Caco-2 (cell line): ENCODE results near the gene TIGD2. TPM values are rescaled to one million over a fixed set of nuclear protein-coding genes. Genes with fewer than 3 reads are reported as not detected.

Experiments used
- BruUV-seq: library from RNA; stranded (reverse); fragments of 400-500 nt; replicated peaks from 2 replicates; lab custom pipeline; 2021; lab: Mats Ljungman, UMichigan
- CTCF ChIA-PET: fragments of 300-600 bp; sonication (Branson Sonifier 250); formaldehyde crosslinking; loops from one replicate; lab custom pipeline; 2022; ENCODE audit warnings: antibody characterized with exemption; lab: Charles Lee
- POLR2A ChIA-PET: fragments of 300-600 bp; sonication (Branson Sonifier 250); formaldehyde crosslinking; loops from one replicate; lab custom pipeline; 2022; ENCODE audit warnings: antibody characterized with exemption; lab: Charles Lee
- DNase-seq, 2 experiments: peaks; one replicate each; pipeline versions ENCODE4 v3.0.0 to v3.0.0-alpha.2; 2020 to 2022
- H3K27me3 ChIP-seq: replicated peaks from 2 replicates; pipeline ENCODE4 v1.6.0; 2011; ENCODE audit warnings: low read length; ENCODE audit not compliant: control insufficient read depth, insufficient read depth
- H3K36me3 ChIP-seq: 2 replicates; pipeline ENCODE4 v1.5.1; 2011; ENCODE audit warnings: low read length; ENCODE audit not compliant: control insufficient read depth, insufficient read depth
- H3K4me1 ChIP-seq: fragments of 250-450 bp; sonication (Bioruptor Pico); 2 replicates; pipeline ENCODE4 v1.5.1; 2020; ENCODE audit warnings: mild to moderate bottlenecking
- H3K4me3 ChIP-seq: 2 replicates; pipeline ENCODE4 v1.5.1; 2011; ENCODE audit warnings: low read depth, mild to moderate bottlenecking, control low read depth, low read length
- H3K9me3 ChIP-seq: fragments of 250-450 bp; sonication (Bioruptor Pico); 2 replicates; pipeline ENCODE4 v1.5.1; 2020; ENCODE audit warnings: mild to moderate bottlenecking, moderate library complexity
- H3K27ac Mint-ChIP-seq: one replicate; pipeline ENCODE4 v1.8.0; 2022; ENCODE audit warnings: mixed read lengths; ENCODE audit not compliant: unreplicated experiment
- H3K27me3 Mint-ChIP-seq: one replicate; pipeline ENCODE4 v1.8.0; 2022; ENCODE audit warnings: mixed read lengths; ENCODE audit not compliant: insufficient read depth, unreplicated experiment
- H3K36me3 Mint-ChIP-seq: one replicate; pipeline ENCODE4 v1.8.0; 2022; ENCODE audit warnings: mild to moderate bottlenecking, mixed read lengths; ENCODE audit not compliant: insufficient read depth, unreplicated experiment
- H3K4me1 Mint-ChIP-seq: one replicate; pipeline ENCODE4 v1.8.0; 2022; ENCODE audit warnings: low read depth, mixed read lengths; ENCODE audit not compliant: unreplicated experiment
- H3K4me3 Mint-ChIP-seq: one replicate; pipeline ENCODE4 v1.8.0; 2022; ENCODE audit warnings: mild to moderate bottlenecking, moderate library complexity, mixed read lengths; ENCODE audit not compliant: unreplicated experiment
- H3K9me3 Mint-ChIP-seq: one replicate; pipeline ENCODE4 v1.8.0; 2022; ENCODE audit warnings: mixed read lengths; ENCODE audit not compliant: unreplicated experiment
- intact Hi-C: fragments of 100-400 bp; cut with micrococcal nuclease; formaldehyde crosslinking; loops from one replicate; pipeline ENCODE4 v1.10.0; 2022; ENCODE audit not compliant: unreplicated experiment
- total RNA-seq: library from RNA; stranded (reverse); gene quantifications from 2 replicates; pipeline ENCODE4 v1.2.3, GENCODE V29; 2022
- TF ChIP-seq, protein P1 (sequence below), 2 experiments: fragments of 200-600 bp in 1 of 2; IDR thresholded peaks; 1 replicate in 1 of 2; 2 replicates in 1 of 2; pipeline versions ENCODE4 v1.5.1 to v1.8.0; 2011 to 2022; ENCODE audit warnings: antibody characterized with exemption in 1 of 2, control low read depth in 1 of 2, inconsistent platforms in 1 of 2, low read depth in 1 of 2, low read length in 1 of 2, mild to moderate bottlenecking in 1 of 2, moderate library complexity in 1 of 2; ENCODE audit not compliant: insufficient read depth in 1 of 2, severe bottlenecking in 1 of 2, unreplicated experiment in 1 of 2

Gene TIGD2
- total RNA-seq, 1 experiment from 2014 or later, result 25.4 TPM

DNA sequence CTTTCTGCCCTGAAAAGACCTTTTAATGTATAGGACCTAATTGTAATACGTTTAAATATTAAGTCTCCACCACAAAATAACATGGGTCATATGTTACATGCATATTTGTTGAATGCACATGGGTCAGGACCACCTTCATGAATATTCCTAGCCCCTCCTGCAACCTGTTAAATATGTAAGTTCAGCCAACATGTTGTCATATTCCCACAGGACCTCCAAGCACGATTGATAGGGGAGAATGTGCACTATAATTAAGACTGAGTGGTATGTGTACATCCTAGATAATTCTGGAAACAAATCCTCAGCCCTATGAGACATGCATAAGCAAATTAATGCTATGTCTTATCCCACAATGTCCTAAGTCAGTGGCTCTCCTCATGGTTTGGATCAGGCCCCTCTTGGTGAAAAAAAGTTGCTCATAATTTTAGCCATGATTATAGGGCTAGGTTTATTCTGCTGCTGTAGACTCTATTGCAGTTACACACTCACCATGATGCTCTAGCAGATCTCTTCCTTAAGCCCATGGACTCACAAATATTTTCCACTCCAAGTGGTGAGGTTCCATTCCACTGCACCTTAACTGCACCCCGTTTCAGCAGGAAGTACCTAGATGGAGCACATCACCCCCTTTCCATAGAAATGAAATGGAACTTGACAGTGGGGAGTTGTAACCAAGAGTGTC is 10.2 kb downstream of the TIGD2 start:
- Histone ChIP-seq H3K36me3 (no peaks in the 10 kb centered on the region), H3K9me3 (no peaks in the 10 kb centered on the region), H3K4me3 (no peak overlapping the region), H3K27me3 (no peaks in the 10 kb centered on the region), H3K4me1 (peaks cover 67% of the 10 kb centered on the region)
- Mint-ChIP-seq H3K9me3 (no peaks in the 10 kb centered on the region), H3K36me3 (peaks cover 12% of the 10 kb centered on the region), H3K27ac (peak overlapping the region; percentile 98), H3K4me1 (peaks cover 55% of the 10 kb centered on the region), H3K27me3 (no peaks in the 10 kb centered on the region), H3K4me3 (peak overlapping the region; percentile 86)
- ChIA-PET CTCF (interaction anchor here (0.6 kb wide), 1 partner anchor 275 kb away, joined by 4 read pairs; no protein-coding TSS in a partner anchor), POLR2A (interaction anchor here (0.6 to 0.7 kb wide), 2 partner anchors 7 to 72 kb away, joined by 5 to 11 read pairs; no protein-coding TSS in a partner anchor)
- intact Hi-C loops, result loop anchor here (1.0 to 5.0 kb wide), 3 partner anchors 8 to 101 kb away; no protein-coding TSS in a partner anchor
- TF ChIP-seq, protein P1, sequence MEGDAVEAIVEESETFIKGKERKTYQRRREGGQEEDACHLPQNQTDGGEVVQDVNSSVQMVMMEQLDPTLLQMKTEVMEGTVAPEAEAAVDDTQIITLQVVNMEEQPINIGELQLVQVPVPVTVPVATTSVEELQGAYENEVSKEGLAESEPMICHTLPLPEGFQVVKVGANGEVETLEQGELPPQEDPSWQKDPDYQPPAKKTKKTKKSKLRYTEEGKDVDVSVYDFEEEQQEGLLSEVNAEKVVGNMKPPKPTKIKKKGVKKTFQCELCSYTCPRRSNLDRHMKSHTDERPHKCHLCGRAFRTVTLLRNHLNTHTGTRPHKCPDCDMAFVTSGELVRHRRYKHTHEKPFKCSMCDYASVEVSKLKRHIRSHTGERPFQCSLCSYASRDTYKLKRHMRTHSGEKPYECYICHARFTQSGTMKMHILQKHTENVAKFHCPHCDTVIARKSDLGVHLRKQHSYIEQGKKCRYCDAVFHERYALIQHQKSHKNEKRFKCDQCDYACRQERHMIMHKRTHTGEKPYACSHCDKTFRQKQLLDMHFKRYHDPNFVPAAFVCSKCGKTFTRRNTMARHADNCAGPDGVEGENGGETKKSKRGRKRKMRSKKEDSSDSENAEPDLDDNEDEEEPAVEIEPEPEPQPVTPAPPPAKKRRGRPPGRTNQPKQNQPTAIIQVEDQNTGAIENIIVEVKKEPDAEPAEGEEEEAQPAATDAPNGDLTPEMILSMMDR (IDR thresholded peaks at IDR 0.05; ENCODE audit: insufficient read depth in 1 of 2, low read depth in 1 of 2, low read length in 1 of 2, severe bottlenecking in 1 of 2, unreplicated experiment in 1 of 2), result no peak
- no peak for DNase-seq
- BruUV-seq, result TSS peak; percentile 84

DNA sequence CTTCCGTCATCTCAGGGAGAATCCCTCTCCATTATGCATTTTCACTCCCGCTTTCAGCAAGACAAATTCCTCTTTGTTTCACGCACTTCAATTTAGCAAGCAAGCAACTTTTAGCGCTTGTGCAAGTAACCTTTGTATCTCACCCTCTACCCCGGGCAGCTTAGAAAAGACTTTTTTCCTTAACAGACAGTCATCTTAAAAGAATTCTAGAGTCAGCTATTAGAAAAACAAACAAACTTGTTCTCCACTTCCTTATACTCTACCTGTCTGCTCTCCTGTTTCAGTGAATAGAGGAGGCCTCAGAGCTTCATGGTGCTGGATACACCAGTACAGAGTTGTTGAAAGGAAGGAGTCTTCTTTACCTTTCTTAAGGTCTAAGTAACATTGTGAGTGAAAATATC is 12.1 kb downstream of the TIGD2 start:
- intact Hi-C loops, result loop anchor here (5.0 kb wide), 1 partner anchor 99 kb away; no protein-coding TSS in a partner anchor
- peaks cover 6% of the 10 kb centered on the region for H3K36me3 Mint-ChIP-seq
- peaks cover 64% of the 10 kb centered on the region for H3K4me1 Mint-ChIP-seq
- H3K36me3 ChIP-seq, result no peaks in the 10 kb centered on the region
- ChIA-PET POLR2A (interaction anchor here (0.7 kb wide), 1 partner anchor 223 kb away, joined by 3 read pairs; no protein-coding TSS in a partner anchor), CTCF (no interaction called here)
- H3K27me3 Mint-ChIP-seq, result no peaks in the 10 kb centered on the region
- no TSS peak for BruUV-seq
- peaks cover 68% of the 10 kb centered on the region for H3K4me1 ChIP-seq
- H3K9me3 Mint-ChIP-seq, result no peaks in the 10 kb centered on the region
- H3K27me3 ChIP-seq, result no peaks in the 10 kb centered on the region
- H3K4me3 Mint-ChIP-seq, result peak overlapping the region; percentile 86
- TF ChIP-seq, protein P1 (IDR thresholded peaks at IDR 0.05; ENCODE audit: insufficient read depth in 1 of 2, low read depth in 1 of 2, low read length in 1 of 2, severe bottlenecking in 1 of 2, unreplicated experiment in 1 of 2), result no peak
- no peaks in the 10 kb centered on the region for H3K9me3 ChIP-seq
- H3K27ac Mint-ChIP-seq, result peak overlapping the region; percentile 98
- DNase-seq, result peak in 1 of 2 experiments; percentile 60
- no peak overlapping the region for H3K4me3 ChIP-seq

DNA sequence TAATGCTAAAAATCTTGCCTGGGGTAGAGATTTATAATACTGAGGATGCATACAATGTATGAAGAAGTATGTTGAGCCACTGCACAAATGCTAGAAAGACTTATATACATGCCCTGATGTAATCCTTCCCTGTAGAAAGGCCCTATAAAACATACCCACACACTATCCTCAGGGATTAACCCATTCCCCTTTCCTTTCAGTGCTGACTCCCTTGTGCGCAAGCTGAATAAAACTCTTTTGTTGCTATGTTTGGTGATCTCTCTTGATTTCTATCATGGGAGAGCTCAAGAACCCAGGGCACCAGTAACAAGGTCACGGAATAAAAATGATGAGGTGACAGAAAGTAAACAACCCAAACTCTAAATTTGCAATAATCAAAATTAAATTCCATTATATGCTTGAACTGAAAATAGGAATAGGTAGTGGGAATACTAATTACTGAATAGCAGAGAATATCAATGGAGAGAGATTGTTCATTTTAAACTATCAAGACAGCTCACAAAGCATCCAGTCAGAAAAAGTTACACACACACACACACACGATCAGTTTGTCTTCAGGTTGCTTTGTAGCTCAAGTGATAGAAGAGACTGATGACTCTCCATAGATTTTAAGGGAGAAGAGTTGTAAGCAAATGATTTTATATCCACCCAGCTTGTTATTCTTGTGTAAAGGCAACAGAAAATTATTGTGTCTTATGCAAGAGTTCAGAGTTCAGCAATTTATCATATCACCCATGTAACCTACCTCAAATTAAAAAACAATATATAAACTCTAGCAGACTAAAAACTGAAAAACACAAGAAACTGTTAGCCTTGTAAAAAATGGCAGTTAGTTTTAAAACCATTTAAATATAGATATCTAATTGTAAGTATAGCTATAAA is 14.8 kb downstream of the TIGD2 start:
- Mint-ChIP-seq H3K4me3 (no peak overlapping the region), H3K9me3 (no peaks in the 10 kb centered on the region), H3K4me1 (peaks cover 74% of the 10 kb centered on the region), H3K36me3 (peaks cover 6% of the 10 kb centered on the region), H3K27ac (no peak overlapping the region), H3K27me3 (no peaks in the 10 kb centered on the region)
- POLR2A ChIA-PET, result no interaction called here
- no peaks in the 10 kb centered on the region for H3K36me3 ChIP-seq
- no TSS peak for BruUV-seq
- no peak overlapping the region for H3K4me3 ChIP-seq
- TF ChIP-seq, protein P1 (IDR thresholded peaks at IDR 0.05; ENCODE audit: insufficient read depth in 1 of 2, low read depth in 1 of 2, low read length in 1 of 2, severe bottlenecking in 1 of 2, unreplicated experiment in 1 of 2), result no peak
- H3K9me3 ChIP-seq, result no peaks in the 10 kb centered on the region
- peaks cover 76% of the 10 kb centered on the region for H3K4me1 ChIP-seq
- CTCF ChIA-PET, result no interaction called here
- no peak for DNase-seq
- H3K27me3 ChIP-seq, result no peaks in the 10 kb centered on the region
- intact Hi-C loops, result no loop called here
